ENCODE measurements around the gene WSCD2. TPM values are rescaled to one million over a fixed set of nuclear protein-coding genes. Genes with fewer than 3 reads are reported as not detected.

The WSCD2 gene
- total RNA-seq, 3 donors from 2014 or later = 0.53 to 2.0 (median 0.72) TPM

- no peak for DNase-seq
- no peak for ATAC-seq
- Histone ChIP-seq H3K9me3 (no peaks in the 10 kb centered on the region), H3K4me1 (ENCODE audit: low read depth) (no peaks in the 10 kb centered on the region), H3K4me3 (no peak overlapping the region), H3K36me3 (ENCODE audit: low read depth) (no peaks in the 10 kb centered on the region)
- intact Hi-C loops (cut with DNase I, micrococcal nuclease) = no loop called here
- TF ChIP-seq CTCF (IDR thresholded peaks at IDR 0.05) = no peak
Measured at GRCh38 chr12:108240027-108240785, 111.1 kb downstream of the WSCD2 start.

DNA sequence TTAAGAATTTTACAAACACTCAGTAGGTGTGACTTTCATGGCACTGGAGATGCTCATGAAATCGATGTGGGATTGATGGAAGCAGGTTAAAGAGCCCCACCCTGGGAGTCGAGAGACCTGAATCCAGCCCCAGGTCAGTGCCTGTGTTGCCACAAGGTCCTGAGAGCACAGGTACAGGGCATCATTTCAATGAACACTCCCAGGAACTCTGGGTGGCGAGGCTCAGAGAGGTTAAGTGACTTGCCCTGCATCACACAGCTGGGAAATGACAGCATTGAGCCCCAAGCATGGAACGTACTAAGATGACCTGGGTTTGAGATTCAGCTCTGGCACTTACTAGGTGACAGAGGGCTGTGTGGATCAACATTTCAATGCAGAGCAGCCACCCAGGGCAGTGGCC is 111.8 kb downstream of the WSCD2 start:
- no peaks in the 10 kb centered on the region for H3K36me3 ChIP-seq (ENCODE audit: low read depth)
- no peaks in the 10 kb centered on the region for H3K9me3 ChIP-seq
- intact Hi-C loops (cut with DNase I, micrococcal nuclease) = no loop called here
- H3K4me1 ChIP-seq (ENCODE audit: low read depth) = no peaks in the 10 kb centered on the region
- no peak for TF ChIP-seq CTCF (IDR thresholded peaks at IDR 0.05)
- H3K4me3 ChIP-seq = no peak overlapping the region
- DNase-seq (no peak), ATAC-seq (no peak)

DNA sequence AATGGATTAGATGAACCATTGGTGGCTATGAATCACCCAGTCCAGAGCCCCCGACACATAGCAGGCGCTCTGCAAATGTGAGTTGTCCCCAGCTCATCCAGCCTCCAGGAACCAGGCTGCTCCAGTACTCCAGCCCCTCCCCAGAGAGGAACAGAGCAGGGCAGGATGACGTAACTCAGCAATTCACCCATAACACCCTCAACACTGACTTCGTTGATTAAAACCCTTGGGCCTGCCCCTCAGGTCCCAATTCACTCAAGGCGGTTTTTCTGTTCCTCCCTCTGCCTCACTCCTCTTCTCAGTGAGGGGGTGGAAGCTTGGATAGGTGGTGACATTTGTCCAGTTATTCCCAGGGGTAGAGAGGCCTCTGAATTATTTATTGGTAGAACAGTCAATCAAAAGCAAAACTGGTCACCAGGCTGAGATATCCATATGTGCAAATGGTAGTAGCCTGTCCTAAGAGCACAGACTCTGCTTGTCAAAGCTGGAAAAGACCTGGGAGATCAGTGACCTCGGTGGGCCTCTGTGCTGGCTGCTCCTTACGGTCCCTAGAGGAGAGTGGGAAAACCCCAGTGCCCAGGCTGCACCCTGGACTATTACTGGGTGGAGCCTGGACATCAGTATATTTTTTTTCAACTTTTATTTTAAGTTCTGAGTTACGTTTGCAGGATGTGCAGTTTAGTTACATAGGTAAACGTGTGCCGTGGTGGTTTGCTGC is 113.1 kb downstream of the WSCD2 start:
- no peak for ATAC-seq
- TF ChIP-seq CTCF (IDR thresholded peaks at IDR 0.05) = no peak
- no peak for DNase-seq
- intact Hi-C loops (cut with DNase I, micrococcal nuclease) = no loop called here
- Histone ChIP-seq H3K4me1 (ENCODE audit: low read depth) (no peaks in the 10 kb centered on the region), H3K36me3 (ENCODE audit: low read depth) (no peaks in the 10 kb centered on the region), H3K4me3 (no peak overlapping the region), H3K9me3 (no peaks in the 10 kb centered on the region)

- no peak for ATAC-seq
- H3K4me3 ChIP-seq = no peak overlapping the region
- no peak for DNase-seq
- no peaks in the 10 kb centered on the region for H3K9me3 ChIP-seq
- H3K36me3 ChIP-seq (ENCODE audit: low read depth) = no peaks in the 10 kb centered on the region
- H3K4me1 ChIP-seq (ENCODE audit: low read depth) = no peaks in the 10 kb centered on the region
- TF ChIP-seq CTCF (IDR thresholded peaks at IDR 0.05) = no peak
- intact Hi-C loops (cut with DNase I, micrococcal nuclease) = no loop called here
Measured at GRCh38 chr12:108247130-108247529, 118.0 kb downstream of the WSCD2 start.

- Histone ChIP-seq H3K9me3 (no peaks in the 10 kb centered on the region), H3K4me3 (no peak overlapping the region), H3K4me1 (ENCODE audit: low read depth) (no peaks in the 10 kb centered on the region), H3K36me3 (ENCODE audit: low read depth) (no peaks in the 10 kb centered on the region)
- intact Hi-C loops (cut with DNase I, micrococcal nuclease) = no loop called here
- ATAC-seq = no peak
- DNase-seq = no peak
- no peak for TF ChIP-seq CTCF (IDR thresholded peaks at IDR 0.05)
Measured at GRCh38 chr12:108248011-108248410, 118.9 kb downstream of the WSCD2 start.

All from mucosa of descending colon (tissue), 3 donors.